CD14-positive monocyte (primary cell): ENCODE data around the gene BPTF. TPM values are rescaled to one million over a fixed set of nuclear protein-coding genes. Genes with fewer than 3 reads are reported as not detected.

Experiments used
- DNase-seq, 3 donors: peaks; one replicate each; pipeline ENCODE4 v3.0.0-alpha.2; 2011 to 2022
- H2AFZ ChIP-seq: 2 replicates; pipeline ENCODE4 v1.6.0; 2012; ENCODE audit warnings: mild to moderate bottlenecking, low read depth, low read length, inconsistent platforms; ENCODE audit not compliant: insufficient read depth, poor library complexity, severe bottlenecking
- H3K27ac ChIP-seq, 2 donors: 1 replicate in 1 of 2; 2 replicates in 1 of 2; pipeline ENCODE4 v1.5.1; 2012 to 2013; ENCODE audit warnings: low read length in 2 of 2, control low read depth in 1 of 2, inconsistent platforms in 1 of 2, low read depth in 1 of 2, mild to moderate bottlenecking in 1 of 2
- H3K27me3 ChIP-seq, 2 donors: one replicate each; pipeline versions ENCODE4 v1.6.0 to v1.6.1; 2011 to 2013; ENCODE audit warnings: low read length in 2 of 2; ENCODE audit not compliant: control insufficient read depth in 2 of 2, insufficient read depth in 2 of 2
- H3K36me3 ChIP-seq, 2 donors: replicated peaks in 1 of 2; 1 replicate in 1 of 2; 2 replicates in 1 of 2; pipeline versions ENCODE4 v1.5.1 to v1.6.1; 2012 to 2013; ENCODE audit warnings: low read length in 2 of 2, control low read depth in 1 of 2, inconsistent platforms in 1 of 2, mild to moderate bottlenecking in 1 of 2; ENCODE audit not compliant: insufficient read depth in 2 of 2, control insufficient read depth in 1 of 2
- H3K4me1 ChIP-seq, 2 donors: 1 replicate in 1 of 2; 2 replicates in 1 of 2; pipeline versions ENCODE4 v1.5.1 to v1.6.1; 2012 to 2013; ENCODE audit warnings: low read length in 2 of 2, control low read depth in 1 of 2, inconsistent platforms in 1 of 2, mild to moderate bottlenecking in 1 of 2, moderate library complexity in 1 of 2; ENCODE audit not compliant: insufficient read depth in 2 of 2, control insufficient read depth in 1 of 2
- H3K4me2 ChIP-seq: replicated peaks from 2 replicates; pipeline ENCODE3; 2012; ENCODE audit warnings: low read length, moderate library complexity, mild to moderate bottlenecking; ENCODE audit not compliant: poor library complexity, severe bottlenecking; ENCODE audit errors: extremely low read depth
- H3K4me3 ChIP-seq, 3 experiments: fragments of 200-600 bp in 1 of 3; sonication (generic) in 1 of 3; replicated peaks in 1 of 3; 1 replicate in 2 of 3; 2 replicates in 1 of 3; pipeline ENCODE4 v1.5.1; 2011 to 2013; ENCODE audit warnings: low read length in 3 of 3, mild to moderate bottlenecking in 3 of 3, control low read depth in 2 of 3, low read depth in 2 of 3, inconsistent platforms in 1 of 3, moderate library complexity in 1 of 3
- H3K79me2 ChIP-seq: 2 replicates; pipeline ENCODE4 v1.6.0; 2012; ENCODE audit warnings: mild to moderate bottlenecking, control low read depth, inconsistent platforms, low read length, moderate library complexity; ENCODE audit not compliant: insufficient read depth
- H3K9ac ChIP-seq: 2 replicates; pipeline ENCODE4 v1.6.0; 2017; ENCODE audit warnings: low read length, mild to moderate bottlenecking; ENCODE audit not compliant: insufficient read depth, poor library complexity, severe bottlenecking
- H3K9me3 ChIP-seq, 2 donors: replicated peaks in 1 of 2; 1 replicate in 1 of 2; 2 replicates in 1 of 2; pipeline versions ENCODE4 v1.5.1 to v1.6.1; 2012 to 2013; ENCODE audit warnings: low read length in 2 of 2, control low read depth in 1 of 2; ENCODE audit not compliant: control insufficient read depth in 1 of 2, insufficient read depth in 1 of 2
- H4K20me1 ChIP-seq: 2 replicates; pipeline ENCODE4 v1.6.0; 2012; ENCODE audit warnings: mild to moderate bottlenecking, low read length, control low read depth, moderate library complexity; ENCODE audit not compliant: insufficient read depth
- H3K27ac Mint-ChIP-seq, 7 donors: one replicate each; pipeline ENCODE4 v1.8.0; 2020; ENCODE audit warnings: mild to moderate bottlenecking in 7 of 7, mixed read lengths in 7 of 7, moderate library complexity in 6 of 7, inconsistent platforms in 2 of 7
- H3K27me3 Mint-ChIP-seq, 3 donors: one replicate each; pipeline ENCODE4 v1.8.0; 2021 to 2022; ENCODE audit warnings: low read depth in 3 of 3, mild to moderate bottlenecking in 3 of 3, mixed read lengths in 3 of 3, moderate library complexity in 3 of 3, inconsistent platforms in 1 of 3
- H3K36me3 Mint-ChIP-seq, 2 donors: one replicate each; pipeline ENCODE4 v1.8.0; 2020; ENCODE audit warnings: mixed read lengths in 2 of 2, inconsistent platforms in 1 of 2, mild to moderate bottlenecking in 1 of 2
- H3K4me1 Mint-ChIP-seq: one replicate; pipeline ENCODE4 v1.8.0; 2020; ENCODE audit warnings: mild to moderate bottlenecking, mixed read lengths
- H3K4me3 Mint-ChIP-seq, 2 donors: one replicate each; pipeline ENCODE4 v1.8.0; 2020; ENCODE audit warnings: mild to moderate bottlenecking in 2 of 2, mixed read lengths in 2 of 2, moderate library complexity in 1 of 2
- H3K9me3 Mint-ChIP-seq, 7 donors: one replicate each; pipeline ENCODE4 v1.8.0; 2020 to 2022; ENCODE audit warnings: mixed read lengths in 7 of 7, mild to moderate bottlenecking in 6 of 7, moderate library complexity in 6 of 7, inconsistent platforms in 2 of 7
- CTCF ChIP-seq: fragments of 200-600 bp; IDR thresholded peaks from one replicate; pipeline ENCODE4 v1.8.0; 2022; ENCODE audit warnings: antibody characterized with exemption, mild to moderate bottlenecking
- WGBS: methylation state at CpG from one replicate; pipeline ENCODE4 v1.1.5; 2013; ENCODE audit warnings: missing lambda C conversion rate; ENCODE audit not compliant: insufficient coverage; 5-methylcytosine and 5-hydroxymethylcytosine counted together
- intact Hi-C, 2 donors: fragments of 100-400 bp; cut with micrococcal nuclease; formaldehyde crosslinking; loops; one replicate each; pipeline versions ENCODE4 v1.15.0 to v1.15.1; 2023
- polyA plus RNA-seq, 3 donors: library from polyadenylated mRNA; depleted of rRNA in 1 of 3; unstranded in 2 of 3; stranded (reverse) in 1 of 3; fragments of 300-500 nt in 2 of 3; fragments of >200 nt in 1 of 3; fragmentation: Illumina TruSeq in 2 of 3; gene quantifications; 1 replicate in 2 of 3; 2 replicates in 1 of 3; pipeline ENCODE4 v1.2.3, GENCODE V29; 2012 to 2021

Gene BPTF
- polyA plus RNA-seq, 3 donors, result 1.9 to 51.1 (median 4.5) TPM

- Histone ChIP-seq H2AFZ (no peak overlapping the region), H3K9ac (no peak overlapping the region), H3K79me2 (no peaks in the 10 kb centered on the region), H3K9me3 (no peaks in the 10 kb centered on the region), H3K27me3 (no peaks in the 10 kb centered on the region), H3K4me2 (peak overlapping the region; percentile 85), H4K20me1 (no peaks in the 10 kb centered on the region), H3K4me1 (peaks cover 7% of the 10 kb centered on the region in 2 donors), H3K4me3 (peak overlapping the region in 1 of 3 experiments; percentile 82), H3K27ac (no peak overlapping the region), H3K36me3 (no peaks in the 10 kb centered on the region)
- Mint-ChIP-seq H3K4me1 (peaks cover 10% of the 10 kb centered on the region), H3K27me3 (peaks cover 0 to 5% (median 4%) of the 10 kb centered on the region in 3 donors), H3K27ac (peak overlapping the region in 6 of 7 donors; percentile 59 to 90 (median 72)), H3K36me3 (no peaks in the 10 kb centered on the region), H3K9me3 (peaks cover 0 to 4% (median 3%) of the 10 kb centered on the region in 7 donors), H3K4me3 (peak overlapping the region in 1 of 2 donors; percentile 70)
- intact Hi-C loops, result no loop called here
- TF ChIP-seq CTCF, result no peak
- WGBS, result no CpG with 5 or more reads among the region's 9 CpGs
- no peak for DNase-seq
Measured at GRCh38 chr17:68019336-68019674, 194.0 kb downstream of the BPTF start.

GRCh38 chr17:68019675-68020408 is 194.5 kb downstream of the BPTF start:
- H3K27me3 ChIP-seq, result no peaks in the 10 kb centered on the region
- Mint-ChIP-seq H3K27me3 (peaks cover 0 to 6% (median 4%) of the 10 kb centered on the region in 3 donors), H3K27ac (peak overlapping the region; percentile 59 to 95 (median 87)), H3K9me3 (peaks cover 0 to 4% (median 3%) of the 10 kb centered on the region in 7 donors), H3K4me3 (peak overlapping the region; percentile 93 to 95), H3K36me3 (no peaks in the 10 kb centered on the region), H3K4me1 (peaks cover 10% of the 10 kb centered on the region)
- peaks cover 7% of the 10 kb centered on the region in 2 donors for H3K4me1 ChIP-seq
- H3K9ac ChIP-seq, result peak overlapping the region; percentile 70
- H3K4me2 ChIP-seq, result peak overlapping the region; percentile 85
- peak; percentile 96 to 97 (median 96) for DNase-seq
- H3K4me3 ChIP-seq, result peak overlapping the region; percentile 65 to 82 (median 77)
- no peaks in the 10 kb centered on the region for H3K9me3 ChIP-seq
- 1% methylated on average over 51 of the region's 51 CpGs for WGBS
- H3K79me2 ChIP-seq, result no peaks in the 10 kb centered on the region
- no peaks in the 10 kb centered on the region for H3K36me3 ChIP-seq
- H4K20me1 ChIP-seq, result no peaks in the 10 kb centered on the region
- peak overlapping the region; percentile 95 for H2AFZ ChIP-seq
- intact Hi-C loops, result no loop called here
- peak; percentile 45 for TF ChIP-seq CTCF
- H3K27ac ChIP-seq, result peak overlapping the region; percentile 43 to 55
